A673 (cell line): Measurements from ENCODE around the gene WIF1.

Experiments used
- EZH2 ChIP-seq: fragments of 200-600 bp; sonication (generic); IDR thresholded peaks from 2 replicates; pipeline ENCODE4 v1.6.1; 2017; ENCODE audit warnings: borderline replicate concordance, low read depth, mild to moderate bottlenecking, mixed read lengths, antibody characterized with exemption, low read length; ENCODE audit not compliant: poor library complexity, severe bottlenecking
- TF ChIP-seq, protein P1 (sequence below): fragments of 300-800, 200-600 bp; sonication (generic); conservative IDR thresholded peaks from 2 replicates; pipeline ENCODE4 v1.5.1; 2017; ENCODE audit warnings: low read depth, mild to moderate bottlenecking, antibody characterized with exemption, low read length, moderate library complexity, mixed read lengths

DNA sequence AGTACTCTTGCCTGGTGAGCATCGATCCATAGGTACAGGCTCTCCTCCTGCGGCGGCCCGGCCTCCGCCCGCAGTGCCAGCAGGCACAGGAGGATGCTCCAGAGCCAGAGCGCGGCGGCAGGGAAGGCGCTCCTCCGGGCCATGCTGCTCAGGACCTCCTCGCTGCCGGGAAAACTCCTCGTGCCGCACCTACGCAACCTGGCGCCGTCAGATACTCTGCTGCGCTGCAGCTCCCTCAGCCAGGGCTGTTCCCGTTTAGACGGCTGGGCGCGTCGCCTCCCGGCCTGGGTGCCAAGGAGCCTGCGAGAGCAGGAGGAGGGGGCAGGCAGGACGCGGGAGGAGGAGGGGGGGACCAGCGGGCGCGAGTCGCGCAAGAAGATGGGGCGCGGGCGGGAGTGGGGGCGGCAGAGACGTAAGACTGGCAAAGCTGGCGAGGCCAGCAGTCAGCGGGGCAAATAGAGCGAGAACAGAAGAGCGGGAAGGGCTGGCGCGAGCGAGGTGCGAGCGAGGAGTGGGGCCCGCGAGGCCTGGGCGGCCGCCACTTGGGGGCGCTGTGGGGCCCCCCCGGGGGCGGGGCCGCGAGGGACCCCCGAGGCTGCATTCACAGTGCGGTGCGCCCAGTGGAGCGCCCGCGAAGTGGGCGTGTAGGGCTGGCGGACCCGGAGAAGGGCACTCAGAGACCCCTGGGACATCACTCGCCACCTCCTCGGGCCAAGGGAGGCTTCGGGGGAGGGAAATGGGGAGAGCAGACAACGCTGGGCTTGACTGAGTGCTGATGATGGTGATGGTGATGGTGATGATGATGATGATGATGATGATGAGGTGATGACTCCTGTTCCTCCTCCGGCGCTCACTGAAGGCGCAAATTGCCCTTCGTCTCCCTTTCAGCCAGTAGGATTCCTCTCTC lies at the start of gene WIF1:
- TF ChIP-seq, protein P1, sequence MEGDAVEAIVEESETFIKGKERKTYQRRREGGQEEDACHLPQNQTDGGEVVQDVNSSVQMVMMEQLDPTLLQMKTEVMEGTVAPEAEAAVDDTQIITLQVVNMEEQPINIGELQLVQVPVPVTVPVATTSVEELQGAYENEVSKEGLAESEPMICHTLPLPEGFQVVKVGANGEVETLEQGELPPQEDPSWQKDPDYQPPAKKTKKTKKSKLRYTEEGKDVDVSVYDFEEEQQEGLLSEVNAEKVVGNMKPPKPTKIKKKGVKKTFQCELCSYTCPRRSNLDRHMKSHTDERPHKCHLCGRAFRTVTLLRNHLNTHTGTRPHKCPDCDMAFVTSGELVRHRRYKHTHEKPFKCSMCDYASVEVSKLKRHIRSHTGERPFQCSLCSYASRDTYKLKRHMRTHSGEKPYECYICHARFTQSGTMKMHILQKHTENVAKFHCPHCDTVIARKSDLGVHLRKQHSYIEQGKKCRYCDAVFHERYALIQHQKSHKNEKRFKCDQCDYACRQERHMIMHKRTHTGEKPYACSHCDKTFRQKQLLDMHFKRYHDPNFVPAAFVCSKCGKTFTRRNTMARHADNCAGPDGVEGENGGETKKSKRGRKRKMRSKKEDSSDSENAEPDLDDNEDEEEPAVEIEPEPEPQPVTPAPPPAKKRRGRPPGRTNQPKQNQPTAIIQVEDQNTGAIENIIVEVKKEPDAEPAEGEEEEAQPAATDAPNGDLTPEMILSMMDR = peak; percentile 65
- TF ChIP-seq EZH2 = peak; percentile 44
